Memory B cell (primary cell): ENCODE results near the gene SS18L1.

Source experiments
- ATAC-seq: fragments of 150-1000 bp; cut with Tn5 transposase; 2 replicates; pipeline ENCODE4 v1.10.0; 2021; ENCODE audit warnings: low read depth, mild to moderate bottlenecking, moderate library complexity
- DNase-seq, 2 donors: peaks; one replicate each; pipeline ENCODE4 v3.0.0; 2022; ENCODE audit warnings: low spot score in 2 of 2
- H3K27ac Mint-ChIP-seq: one replicate; pipeline ENCODE4 v1.8.0; 2022; ENCODE audit warnings: mild to moderate bottlenecking, moderate library complexity, mixed read lengths
- H3K27me3 Mint-ChIP-seq: one replicate; pipeline ENCODE4 v1.8.0; 2022; ENCODE audit warnings: mixed read lengths
- H3K36me3 Mint-ChIP-seq: one replicate; pipeline ENCODE4 v1.8.0; 2022; ENCODE audit warnings: mild to moderate bottlenecking, mixed read lengths
- H3K4me1 Mint-ChIP-seq: one replicate; pipeline ENCODE4 v1.8.0; 2022; ENCODE audit warnings: mixed read lengths
- H3K4me3 Mint-ChIP-seq: one replicate; pipeline ENCODE4 v1.8.0; 2022; ENCODE audit warnings: mild to moderate bottlenecking, moderate library complexity, mixed read lengths
- H3K9me3 Mint-ChIP-seq: one replicate; pipeline ENCODE4 v1.8.0; 2022; ENCODE audit warnings: mixed read lengths

Gene SS18L1

DNA sequence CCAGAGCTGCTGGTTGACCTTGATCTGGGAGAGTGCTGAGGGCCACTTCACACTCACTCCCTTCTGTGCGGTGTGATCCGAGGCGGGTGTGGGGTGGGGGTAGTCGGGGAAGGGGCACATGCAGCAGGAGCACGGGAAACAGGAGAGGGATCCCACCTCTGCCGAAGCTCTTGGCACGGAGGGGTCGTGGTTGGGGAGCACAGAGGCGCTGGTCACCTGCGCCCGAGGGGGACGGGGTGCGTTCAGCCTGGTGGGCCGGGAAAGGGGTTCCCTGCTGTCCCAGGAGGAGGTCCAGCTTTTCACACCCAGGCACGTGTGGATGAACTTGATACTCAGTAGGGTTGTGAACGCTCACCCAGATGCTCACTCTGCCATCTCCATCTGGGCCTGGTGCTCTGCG, 17.3 kb downstream of the SS18L1 start:
- Mint-ChIP-seq H3K27ac (no peak overlapping the region), H3K9me3 (no peaks in the 10 kb centered on the region), H3K36me3 (peaks cover 13% of the 10 kb centered on the region), H3K4me1 (peaks cover 9% of the 10 kb centered on the region), H3K4me3 (no peak overlapping the region), H3K27me3 (no peaks in the 10 kb centered on the region)
- DNase-seq = no peak
- ATAC-seq = no peak

DNA sequence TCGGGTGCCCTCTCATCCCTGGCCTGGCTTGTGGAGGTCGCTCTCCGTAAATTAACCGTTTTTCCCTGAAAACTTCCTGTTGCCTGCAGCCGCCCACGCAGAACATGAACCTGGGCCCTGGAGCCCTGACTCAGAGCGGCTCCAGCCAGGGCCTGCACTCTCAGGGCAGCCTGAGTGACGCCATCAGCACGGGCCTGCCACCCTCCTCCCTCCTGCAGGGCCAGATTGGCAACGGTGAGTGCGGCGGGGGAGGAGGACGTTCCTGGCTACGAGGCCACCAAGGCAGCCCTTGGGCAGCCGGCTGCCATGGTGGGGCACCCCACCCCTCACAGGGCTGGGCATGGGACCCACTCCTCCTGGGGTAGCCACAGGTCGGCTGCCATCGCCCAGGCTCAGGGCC, 17.8 kb downstream of the SS18L1 start:
- H3K9me3 Mint-ChIP-seq = no peaks in the 10 kb centered on the region

DNA sequence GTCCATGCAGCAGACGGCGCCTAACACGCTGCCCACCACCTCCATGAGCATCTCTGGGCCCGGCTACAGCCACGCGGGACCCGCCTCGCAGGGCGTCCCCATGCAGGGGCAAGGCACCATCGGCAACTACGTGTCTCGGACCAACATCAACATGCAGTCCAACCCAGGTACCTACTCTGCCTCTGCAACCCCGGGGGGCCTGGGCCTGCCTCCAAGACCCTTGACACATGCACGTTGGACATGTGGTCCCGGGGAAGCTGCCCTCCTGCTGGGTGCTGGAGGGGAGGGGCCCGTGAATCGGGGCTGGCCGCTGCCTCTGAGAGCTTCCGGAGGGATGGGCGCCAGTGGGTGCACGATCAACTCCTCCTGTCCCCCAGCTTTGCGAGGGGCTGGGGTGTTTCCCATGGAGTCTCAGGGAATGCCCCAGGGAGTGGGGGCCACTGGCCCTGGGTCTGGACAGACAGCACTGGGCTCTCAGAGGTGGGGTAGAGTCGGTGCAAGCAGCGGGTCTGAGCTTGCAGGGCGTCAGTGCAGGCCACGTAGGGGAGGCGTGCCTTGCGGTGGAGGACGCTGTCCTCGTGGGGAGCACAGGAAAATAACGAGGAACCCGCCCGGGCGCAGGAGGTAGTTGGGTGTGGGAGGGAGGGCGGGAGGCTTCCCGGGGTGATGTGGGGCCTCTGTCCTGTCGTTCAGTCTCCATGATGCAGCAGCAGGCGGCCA, 19.4 kb downstream of the SS18L1 start:
- DNase-seq = no peak
- no peak overlapping the region for H3K27ac Mint-ChIP-seq
- H3K27me3 Mint-ChIP-seq = no peaks in the 10 kb centered on the region
- peaks cover 15% of the 10 kb centered on the region for H3K36me3 Mint-ChIP-seq
- H3K9me3 Mint-ChIP-seq = no peaks in the 10 kb centered on the region
- no peak for ATAC-seq
- no peak overlapping the region for H3K4me3 Mint-ChIP-seq
- H3K4me1 Mint-ChIP-seq = peaks cover 5% of the 10 kb centered on the region

More for the DNA sequence above, 17.8 kb downstream of the SS18L1 start:
- no peak for DNase-seq
- H3K4me3 Mint-ChIP-seq = no peak overlapping the region
- H3K27ac Mint-ChIP-seq = no peak overlapping the region
- H3K4me1 Mint-ChIP-seq = peaks cover 7% of the 10 kb centered on the region
- ATAC-seq = no peak
- H3K36me3 Mint-ChIP-seq = peaks cover 14% of the 10 kb centered on the region
- H3K27me3 Mint-ChIP-seq = no peaks in the 10 kb centered on the region

DNA sequence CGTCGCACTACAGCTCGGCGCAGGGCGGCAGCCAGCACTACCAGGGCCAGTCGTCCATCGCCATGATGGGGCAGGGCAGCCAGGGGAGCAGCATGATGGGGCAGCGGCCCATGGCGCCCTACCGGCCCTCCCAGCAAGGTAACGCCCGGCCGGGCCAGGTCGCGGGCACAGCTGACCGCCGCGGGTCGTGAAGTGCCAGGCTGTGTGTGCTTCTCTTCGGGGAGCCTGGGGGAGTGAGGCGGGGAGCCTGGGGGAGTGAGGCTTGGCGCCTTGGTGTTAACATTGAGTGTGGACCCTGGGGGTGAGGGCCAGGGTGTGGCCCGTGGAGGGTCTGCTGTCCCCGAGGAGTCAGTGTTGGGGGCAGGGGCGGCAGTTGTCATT, 19.9 kb downstream of the SS18L1 start:
- Mint-ChIP-seq H3K27ac (no peak overlapping the region), H3K27me3 (no peaks in the 10 kb centered on the region), H3K9me3 (no peaks in the 10 kb centered on the region), H3K4me1 (peaks cover 5% of the 10 kb centered on the region), H3K4me3 (no peak overlapping the region), H3K36me3 (peaks cover 18% of the 10 kb centered on the region)
- DNase-seq (no peak), ATAC-seq (no peak)

DNA sequence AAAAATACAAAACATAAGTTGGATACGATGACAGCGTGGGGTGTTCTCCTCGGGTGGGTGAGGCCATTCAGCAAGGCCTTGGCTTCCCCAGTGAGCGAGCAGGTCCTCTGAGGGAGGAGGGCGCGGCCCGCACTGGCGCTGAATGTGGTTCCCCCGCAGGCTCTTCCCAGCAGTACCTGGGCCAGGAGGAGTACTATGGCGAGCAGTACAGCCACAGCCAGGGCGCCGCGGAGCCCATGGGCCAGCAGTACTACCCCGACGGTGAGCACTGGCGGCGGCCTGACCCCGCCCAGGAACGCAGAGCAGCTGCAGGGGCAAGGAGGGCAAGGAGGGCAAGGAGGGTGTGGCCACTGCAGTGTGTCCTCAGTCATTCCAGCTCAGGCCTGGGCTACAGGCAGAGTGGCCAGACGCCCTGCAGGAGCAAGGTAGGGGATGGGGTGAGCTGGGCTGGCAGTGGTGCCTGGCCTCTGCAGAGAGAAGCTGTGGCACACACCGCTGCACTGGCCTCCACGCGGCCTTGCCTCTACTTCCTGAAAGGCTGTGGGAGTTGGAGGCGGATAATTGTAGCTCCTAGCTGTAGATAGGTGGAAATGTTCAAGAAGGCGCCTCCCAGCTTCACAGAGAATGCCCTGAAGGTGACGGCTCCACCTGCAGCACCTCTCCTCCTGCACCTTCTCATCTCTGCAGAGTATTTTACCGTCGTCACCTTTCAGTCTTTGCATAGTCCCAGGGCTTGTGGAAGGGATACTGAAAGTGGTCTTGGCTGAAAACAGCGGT, 20.6 kb downstream of the SS18L1 start:
- peaks cover 5% of the 10 kb centered on the region for H3K4me1 Mint-ChIP-seq
- H3K4me3 Mint-ChIP-seq = no peak overlapping the region
- DNase-seq = no peak
- no peak overlapping the region for H3K27ac Mint-ChIP-seq
- no peaks in the 10 kb centered on the region for H3K9me3 Mint-ChIP-seq
- no peaks in the 10 kb centered on the region for H3K27me3 Mint-ChIP-seq
- no peak for ATAC-seq
- peaks cover 18% of the 10 kb centered on the region for H3K36me3 Mint-ChIP-seq

DNA sequence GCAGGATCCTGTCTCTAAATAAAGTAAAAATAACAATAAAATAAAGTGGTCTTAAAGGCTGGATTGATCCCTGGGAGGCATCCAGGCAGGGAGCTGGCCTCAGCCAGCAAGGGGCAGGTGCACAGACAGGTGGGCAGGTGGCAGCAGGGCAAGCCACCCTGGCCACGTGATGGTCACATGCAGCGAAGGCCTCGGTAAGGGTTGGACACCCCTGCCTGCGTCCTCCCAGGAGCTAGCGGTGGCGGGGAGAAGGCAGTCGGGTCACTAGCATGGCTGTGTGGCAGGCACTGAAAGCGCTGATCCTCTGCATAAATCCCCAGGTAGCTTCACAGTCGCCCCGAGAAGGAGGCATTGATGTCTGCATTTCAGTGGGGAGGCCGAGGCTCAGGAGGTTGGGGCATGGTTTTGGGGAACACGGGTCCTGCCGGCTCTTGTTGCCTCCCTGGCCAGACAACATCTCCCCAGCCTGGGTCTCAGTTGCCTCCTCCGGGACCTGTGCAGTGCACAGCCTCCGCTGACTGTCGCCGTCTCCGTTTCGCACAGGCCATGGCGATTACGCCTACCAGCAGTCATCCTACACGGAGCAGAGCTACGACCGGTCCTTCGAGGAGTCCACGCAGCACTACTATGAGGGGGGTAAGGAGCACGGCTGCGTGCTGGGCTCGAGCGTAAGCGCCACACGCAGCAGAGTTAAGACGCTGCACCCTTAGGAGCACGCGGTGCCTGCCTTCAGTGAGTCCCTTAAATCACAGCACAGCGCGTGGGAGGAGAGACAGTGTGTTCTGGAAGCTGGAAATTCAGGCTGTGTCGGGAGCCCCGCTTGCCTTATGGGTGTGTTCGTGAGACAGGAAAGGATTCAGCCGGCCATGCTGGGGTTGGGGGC, 21.6 kb downstream of the SS18L1 start:
- no peak overlapping the region for H3K27ac Mint-ChIP-seq
- no peaks in the 10 kb centered on the region for H3K4me1 Mint-ChIP-seq
- no peaks in the 10 kb centered on the region for H3K9me3 Mint-ChIP-seq
- peaks cover 15% of the 10 kb centered on the region for H3K36me3 Mint-ChIP-seq
- ATAC-seq (no peak), DNase-seq (no peak)
- no peak overlapping the region for H3K4me3 Mint-ChIP-seq
- no peaks in the 10 kb centered on the region for H3K27me3 Mint-ChIP-seq

DNA sequence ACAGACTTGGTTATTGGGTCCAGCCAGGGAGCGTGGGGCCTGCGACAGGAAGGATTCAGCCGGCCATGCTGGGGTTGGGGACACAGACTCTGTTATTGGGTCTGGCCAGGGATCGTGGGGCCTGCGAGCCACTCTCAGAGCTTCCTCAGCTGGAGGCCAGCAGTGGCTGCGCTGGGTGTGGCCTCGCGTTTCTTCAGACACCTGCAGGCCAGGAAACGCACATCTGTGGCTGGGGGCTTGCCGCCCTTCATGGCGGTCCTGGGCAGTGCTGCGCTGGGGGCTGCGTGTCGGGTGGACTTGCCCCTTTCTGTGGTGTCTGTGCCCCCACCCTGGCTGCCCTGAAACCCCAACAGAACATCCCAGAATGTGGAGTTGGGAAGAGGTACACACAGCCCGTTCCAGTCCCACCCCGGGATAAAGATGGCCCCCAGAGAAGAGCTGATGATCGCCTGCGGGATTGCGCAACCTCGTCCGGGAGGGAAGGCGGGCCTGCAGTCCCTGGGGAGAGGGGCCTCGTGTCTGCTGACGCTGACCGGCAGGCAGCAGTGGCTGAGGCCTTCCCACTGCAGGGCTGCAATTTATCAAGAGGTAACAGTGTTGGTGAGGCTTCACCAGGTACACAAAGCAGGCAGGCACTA, 22.3 kb downstream of the SS18L1 start:
- no peak overlapping the region for H3K4me3 Mint-ChIP-seq
- peaks cover 15% of the 10 kb centered on the region for H3K36me3 Mint-ChIP-seq
- H3K27me3 Mint-ChIP-seq = no peaks in the 10 kb centered on the region
- no peak for ATAC-seq
- no peak for DNase-seq
- H3K27ac Mint-ChIP-seq = no peak overlapping the region
- H3K4me1 Mint-ChIP-seq = no peaks in the 10 kb centered on the region
- H3K9me3 Mint-ChIP-seq = no peaks in the 10 kb centered on the region

DNA sequence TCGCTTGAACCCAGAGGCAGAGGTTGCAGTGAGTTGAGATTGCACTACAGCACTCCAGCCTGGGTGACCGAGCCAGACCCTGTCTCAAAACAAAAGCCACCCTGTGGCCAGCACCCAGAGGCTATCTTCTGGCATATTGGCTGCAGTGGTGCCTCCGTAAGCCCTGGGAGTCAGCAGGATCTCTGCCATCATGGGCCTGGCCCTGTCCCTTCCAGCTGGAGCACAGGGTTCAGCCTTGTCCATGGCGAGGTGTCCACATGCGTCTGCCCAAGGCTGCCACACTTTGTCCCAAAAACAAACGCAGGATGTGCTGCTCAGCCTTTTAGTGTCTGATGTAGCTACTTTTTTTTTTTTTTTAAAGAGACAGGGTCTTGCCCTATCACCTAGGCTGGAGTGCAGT, 23.9 kb downstream of the SS18L1 start:
- Mint-ChIP-seq H3K9me3 (no peaks in the 10 kb centered on the region), H3K27ac (no peak overlapping the region), H3K4me1 (no peaks in the 10 kb centered on the region), H3K27me3 (no peaks in the 10 kb centered on the region), H3K36me3 (peaks cover 15% of the 10 kb centered on the region), H3K4me3 (no peak overlapping the region)
- ATAC-seq (no peak), DNase-seq (no peak)

DNA sequence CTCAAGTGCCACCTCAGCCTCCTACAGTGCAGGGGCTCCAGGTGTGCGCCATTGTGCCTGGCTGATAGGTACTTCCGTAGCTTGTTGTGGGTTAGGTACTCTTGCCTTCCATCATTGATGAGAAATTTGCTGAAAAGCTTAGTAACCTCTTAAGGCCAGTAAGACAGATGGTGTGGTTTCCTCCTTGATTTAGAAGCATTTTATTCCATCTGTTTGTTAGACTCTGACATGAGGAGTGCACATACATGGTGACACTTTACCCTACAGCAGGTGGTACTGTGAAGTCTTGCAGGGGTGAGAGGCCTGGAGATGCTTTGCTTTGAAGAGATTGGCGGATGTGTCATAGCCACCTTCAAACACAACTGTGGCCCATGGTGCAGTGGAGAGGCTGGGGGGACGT, 24.5 kb downstream of the SS18L1 start:
- Mint-ChIP-seq H3K27me3 (no peaks in the 10 kb centered on the region), H3K36me3 (peaks cover 15% of the 10 kb centered on the region), H3K27ac (no peak overlapping the region), H3K4me1 (no peaks in the 10 kb centered on the region), H3K4me3 (no peak overlapping the region), H3K9me3 (no peaks in the 10 kb centered on the region)
- ATAC-seq (no peak), DNase-seq (no peak)

DNA sequence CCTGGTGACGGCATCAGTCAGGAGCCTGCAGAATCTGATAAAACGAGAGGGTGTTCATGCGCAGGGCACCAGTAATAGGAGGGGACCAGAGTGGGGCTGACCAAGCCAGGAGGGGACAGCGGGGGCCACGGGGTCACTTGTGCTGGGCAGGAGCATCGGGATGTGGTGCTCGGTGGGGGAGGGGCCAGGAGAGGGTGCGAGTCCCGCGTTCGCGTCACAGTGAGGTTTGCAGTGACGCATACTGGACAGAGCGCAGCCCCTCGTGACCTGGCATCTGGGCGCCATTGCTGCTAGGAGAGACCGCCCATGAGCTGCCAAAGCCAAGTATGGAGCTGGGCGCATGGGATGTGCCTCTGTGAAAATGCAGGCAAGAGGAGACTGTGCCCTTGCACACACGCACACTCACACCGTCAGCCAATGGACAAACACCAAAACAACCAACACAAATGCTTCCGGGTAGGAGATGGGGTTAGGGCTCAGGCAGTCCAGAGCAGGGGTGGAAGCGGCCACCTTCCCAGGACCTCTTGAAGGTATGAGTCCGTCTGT, 25.4 kb downstream of the SS18L1 start:
- Mint-ChIP-seq H3K4me3 (no peak overlapping the region), H3K27me3 (no peaks in the 10 kb centered on the region), H3K9me3 (no peaks in the 10 kb centered on the region), H3K27ac (no peak overlapping the region), H3K36me3 (peaks cover 12% of the 10 kb centered on the region), H3K4me1 (no peaks in the 10 kb centered on the region)
- no peak for ATAC-seq
- DNase-seq = no peak

DNA sequence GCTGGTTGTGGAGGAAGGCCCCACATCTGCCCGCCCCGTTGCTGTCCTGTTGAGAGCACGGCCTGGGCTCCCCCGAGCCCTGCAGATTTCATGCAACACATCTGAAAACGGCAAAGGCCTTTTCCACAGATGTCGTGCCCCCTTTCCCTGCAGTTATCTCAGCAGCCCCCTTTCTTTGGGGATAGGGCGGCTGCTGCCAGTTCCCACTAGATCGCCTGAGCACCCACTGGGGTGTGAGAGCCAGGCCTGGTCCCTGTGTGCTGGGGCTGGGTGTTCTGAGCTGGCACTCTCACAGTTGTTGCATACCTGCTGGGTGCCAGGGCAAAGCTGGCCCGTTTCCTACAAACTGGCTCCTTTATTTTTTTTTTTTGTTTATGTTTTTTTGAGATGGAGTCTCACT, 27.0 kb downstream of the SS18L1 start:
- Mint-ChIP-seq H3K9me3 (no peaks in the 10 kb centered on the region), H3K4me1 (no peaks in the 10 kb centered on the region), H3K4me3 (no peak overlapping the region), H3K27ac (no peak overlapping the region), H3K36me3 (peaks cover 9% of the 10 kb centered on the region), H3K27me3 (no peaks in the 10 kb centered on the region)
- ATAC-seq (no peak), DNase-seq (no peak)

DNA sequence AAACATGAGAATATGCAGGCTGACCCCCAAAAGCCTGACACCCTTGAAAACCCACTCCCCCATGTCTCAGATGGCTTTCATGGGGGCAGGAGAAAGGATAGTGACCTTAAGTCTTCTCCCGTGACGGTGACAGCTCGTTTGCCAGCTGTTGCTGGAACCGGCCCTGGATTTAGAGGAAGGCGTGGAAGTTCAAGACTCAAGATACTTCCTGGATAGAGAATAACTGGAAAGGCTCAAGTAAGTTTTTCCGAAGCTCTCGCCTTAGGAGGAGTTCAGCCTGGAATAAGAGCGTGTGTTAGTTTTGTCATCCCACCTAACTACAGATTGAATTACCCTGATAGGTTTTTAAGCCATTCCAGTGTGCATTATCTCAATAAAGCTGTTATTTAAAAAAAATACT, 27.7 kb downstream of the SS18L1 start:
- ATAC-seq (no peak), DNase-seq (no peak)
- Mint-ChIP-seq H3K9me3 (no peaks in the 10 kb centered on the region), H3K27ac (no peak overlapping the region), H3K36me3 (peaks cover 8% of the 10 kb centered on the region), H3K4me1 (no peaks in the 10 kb centered on the region), H3K27me3 (no peaks in the 10 kb centered on the region), H3K4me3 (no peak overlapping the region)

DNA sequence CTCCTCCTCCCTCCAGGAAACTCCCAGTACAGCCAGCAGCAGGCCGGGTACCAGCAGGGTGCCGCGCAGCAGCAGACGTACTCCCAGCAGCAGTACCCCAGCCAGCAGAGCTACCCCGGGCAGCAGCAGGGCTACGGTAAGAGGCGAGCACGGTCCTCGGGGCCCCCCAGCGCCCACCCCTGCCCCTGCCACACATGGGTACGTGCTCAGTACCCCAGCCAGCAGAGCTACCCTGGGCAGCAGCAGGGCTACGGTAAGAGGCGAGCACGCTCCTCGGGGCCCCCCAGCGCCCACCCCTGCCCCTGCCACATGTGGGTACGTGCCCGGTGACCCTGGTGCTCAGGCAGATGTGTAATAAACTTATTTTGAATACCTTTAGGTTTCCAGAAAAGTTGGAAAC, 29.1 kb downstream of the SS18L1 start:
- DNase-seq (no peak), ATAC-seq (no peak)
- H3K9me3 Mint-ChIP-seq = no peaks in the 10 kb centered on the region
- H3K4me1 Mint-ChIP-seq = no peaks in the 10 kb centered on the region
- H3K27ac Mint-ChIP-seq = no peak overlapping the region
- no peaks in the 10 kb centered on the region for H3K27me3 Mint-ChIP-seq
- no peak overlapping the region for H3K4me3 Mint-ChIP-seq
- H3K36me3 Mint-ChIP-seq = peaks cover 6% of the 10 kb centered on the region
